WTC11 (cell line): ENCODE results near the gene MRPS22. TPM values are rescaled to one million over a fixed set of nuclear protein-coding genes. Genes with fewer than 3 reads are reported as not detected.

Experiments used
- ATAC-seq: fragments of 200-7000 bp; cut with Tn5 transposase; 2 replicates; pipeline ENCODE4 v1.10.0; 2021; ENCODE audit warnings: mild to moderate bottlenecking, moderate library complexity
- CTCF ChIA-PET: fragments of 300-600 bp; sonication (Branson Sonifier 250); formaldehyde crosslinking; loops from one replicate; lab custom pipeline; 2021; ENCODE audit warnings: antibody characterized with exemption; lab: Charles Lee
- POLR2A ChIA-PET: fragments of 350-600 bp; sonication (Branson Sonifier 250); formaldehyde crosslinking; loops from one replicate; lab custom pipeline; 2021; ENCODE audit warnings: antibody characterized with exemption; lab: Charles Lee
- DNase-seq: peaks from one replicate; pipeline ENCODE4 v3.0.0; 2021; ENCODE audit warnings: low spot score
- H3K27ac Mint-ChIP-seq: 2 replicates; pipeline ENCODE4 v1.8.0; 2021; ENCODE audit warnings: mixed read lengths
- H3K27me3 Mint-ChIP-seq: 2 replicates; pipeline ENCODE4 v1.8.0; 2021; ENCODE audit warnings: low read depth, mild to moderate bottlenecking, moderate library complexity, mixed read lengths
- H3K36me3 Mint-ChIP-seq: 2 replicates; pipeline ENCODE4 v1.8.0; 2021; ENCODE audit warnings: mixed read lengths
- H3K4me1 Mint-ChIP-seq: 2 replicates; pipeline ENCODE4 v1.8.0; 2022; ENCODE audit warnings: mixed read lengths
- H3K4me3 Mint-ChIP-seq: 2 replicates; pipeline ENCODE4 v1.8.0; 2021; ENCODE audit warnings: mild to moderate bottlenecking, moderate library complexity, mixed read lengths
- H3K9me3 Mint-ChIP-seq: 2 replicates; pipeline ENCODE4 v1.8.0; 2021; ENCODE audit warnings: mixed read lengths
- CDX4 ChIP-seq: fragments of 250-450 bp; sonication (Bioruptor Pico); IDR thresholded peaks from 2 replicates; pipeline ENCODE4 v1.9.0; 2021; ENCODE audit warnings: moderate library complexity, mild to moderate bottlenecking, inconsistent platforms, borderline replicate concordance
- EMX1 ChIP-seq: fragments of 250-450 bp; sonication (Bioruptor Pico); IDR thresholded peaks from 2 replicates; pipeline ENCODE4 v1.8.0; 2021; ENCODE audit warnings: mild to moderate bottlenecking
- GRHL2 ChIP-seq: fragments of 250-450 bp; sonication (Bioruptor Pico); IDR thresholded peaks from 2 replicates; pipeline ENCODE4 v1.8.0; 2022; ENCODE audit warnings: mild to moderate bottlenecking, moderate library complexity; ENCODE audit not compliant: insufficient replicate concordance, severe bottlenecking
- GTF2I ChIP-seq: fragments of 250-450 bp; sonication (Bioruptor Pico); conservative IDR thresholded peaks from 2 replicates; pipeline ENCODE4 v1.4.0; 2021; ENCODE audit warnings: mild to moderate bottlenecking
- IRF2 ChIP-seq: sonication (generic); formaldehyde crosslinking; IDR thresholded peaks from 2 replicates; pipeline ENCODE4 v1.8.0; 2022; ENCODE audit warnings: low read depth, missing genetic modification reagents, borderline replicate concordance
- NR3C1 ChIP-seq: sonication (generic); formaldehyde crosslinking; conservative IDR thresholded peaks from 2 replicates; pipeline ENCODE4 v1.8.1; 2023; ENCODE audit warnings: low read depth, mild to moderate bottlenecking, missing genetic modification reagents
- OVOL2 ChIP-seq: fragments of 250-450 bp; sonication (Bioruptor Pico); IDR thresholded peaks from 2 replicates; pipeline ENCODE4 v1.9.0; 2021; ENCODE audit warnings: mild to moderate bottlenecking, borderline replicate concordance
- PRRX2 ChIP-seq: fragments of 250-450 bp; sonication (Bioruptor Pico); IDR thresholded peaks from 2 replicates; pipeline ENCODE4 v1.8.0; 2021; ENCODE audit warnings: mild to moderate bottlenecking
- RORB ChIP-seq: fragments of 250-450 bp; sonication (Bioruptor Pico); IDR thresholded peaks from 2 replicates; pipeline ENCODE4 v1.9.0; 2021; ENCODE audit warnings: mild to moderate bottlenecking
- SMAD4 ChIP-seq: sonication (generic); formaldehyde crosslinking; IDR thresholded peaks from 2 replicates; pipeline ENCODE4 v1.8.0; 2022; ENCODE audit warnings: mild to moderate bottlenecking, missing genetic modification reagents
- TCF7 ChIP-seq: sonication (generic); formaldehyde crosslinking; IDR thresholded peaks from 2 replicates; pipeline ENCODE4 v1.8.0; 2022; ENCODE audit warnings: mild to moderate bottlenecking, low read depth, missing genetic modification reagents, moderate library complexity
- ZBTB43 ChIP-seq: sonication (generic); formaldehyde crosslinking; IDR thresholded peaks from 2 replicates; pipeline ENCODE4 v1.8.1; 2023; ENCODE audit warnings: mild to moderate bottlenecking, missing genetic modification reagents
- ZMAT4 ChIP-seq: fragments of 250-450 bp; sonication (Bioruptor Pico); IDR thresholded peaks from 2 replicates; pipeline ENCODE4 v1.9.0; 2021; ENCODE audit warnings: mild to moderate bottlenecking
- ZNF138 ChIP-seq: sonication (generic); formaldehyde crosslinking; conservative IDR thresholded peaks from 2 replicates; pipeline ENCODE4 v1.8.1; 2022; ENCODE audit warnings: mild to moderate bottlenecking, moderate library complexity, missing genetic modification reagents
- ZNF317 ChIP-seq: sonication (generic); formaldehyde crosslinking; IDR thresholded peaks from 2 replicates; pipeline ENCODE4 v1.8.1; 2023; ENCODE audit warnings: low read depth, mild to moderate bottlenecking, moderate library complexity, missing genetic modification reagents, borderline replicate concordance
- ZNF423 ChIP-seq: fragments of 250-450 bp; sonication (Bioruptor Pico); IDR thresholded peaks from 2 replicates; pipeline ENCODE4 v2.1.2; 2022; ENCODE audit warnings: mild to moderate bottlenecking, moderate library complexity
- ZNF425 ChIP-seq: fragments of 250-450 bp; sonication (Bioruptor Pico); conservative IDR thresholded peaks from 2 replicates; pipeline ENCODE4 v1.9.0; 2021; ENCODE audit warnings: mild to moderate bottlenecking
- ZNF671 ChIP-seq: fragments of 250-450 bp; sonication (Bioruptor Pico); IDR thresholded peaks from 2 replicates; pipeline ENCODE4 v1.8.0; 2021; ENCODE audit warnings: mild to moderate bottlenecking
- total RNA-seq: library from RNA; stranded (reverse); gene quantifications from 3 replicates; pipeline ENCODE4 v1.2.3, GENCODE V29; 2021
- TF ChIP-seq, protein P1 (sequence below): fragments of 250-450 bp; sonication (Bioruptor Pico); IDR thresholded peaks from 2 replicates; pipeline ENCODE4 v1.9.0; 2021; ENCODE audit warnings: mild to moderate bottlenecking
- TF ChIP-seq, protein P2 (sequence below): sonication (generic); formaldehyde crosslinking; IDR thresholded peaks from 2 replicates; pipeline ENCODE4 v1.8.1; 2022; ENCODE audit warnings: low read depth, mild to moderate bottlenecking, moderate library complexity, missing genetic modification reagents, borderline replicate concordance

Gene MRPS22
- total RNA-seq, 1 experiment from 2014 or later, result 44.6 TPM

DNA sequence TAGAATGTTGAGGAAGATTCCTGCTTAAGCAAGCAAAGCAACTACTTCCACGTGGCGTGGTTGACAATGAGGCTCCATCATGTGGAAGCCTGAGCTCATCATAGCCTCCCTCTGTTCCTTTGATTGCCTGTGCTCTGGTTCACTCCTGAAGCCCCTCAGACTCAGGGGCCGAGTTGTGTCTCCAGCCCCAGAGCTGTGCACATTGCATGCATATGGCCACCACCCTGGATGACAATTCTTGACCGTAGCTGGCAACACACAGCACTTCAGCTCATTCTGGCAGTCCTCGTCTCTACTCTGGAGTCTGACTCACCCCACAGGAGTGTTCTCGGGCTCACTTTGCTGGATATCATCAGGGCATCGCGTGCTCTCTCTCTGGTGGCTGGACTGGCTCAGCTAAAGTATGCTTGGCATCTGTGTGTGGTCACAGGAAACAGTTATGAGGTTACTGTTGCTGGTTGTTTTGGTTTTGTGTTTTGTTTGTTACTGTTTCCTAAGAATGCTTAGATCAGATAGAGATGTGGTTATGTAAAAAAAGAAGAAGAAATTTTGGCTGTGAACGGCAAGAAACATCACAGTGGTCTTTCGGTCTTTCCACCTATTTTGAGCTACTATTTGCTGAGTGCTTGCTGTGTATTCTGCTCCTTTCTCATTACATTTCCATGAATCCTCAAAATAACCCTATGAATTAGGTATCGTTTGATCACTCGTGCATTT lies 41.6 kb upstream of the MRPS22 start (continued):
- TF ChIP-seq, protein P1, sequence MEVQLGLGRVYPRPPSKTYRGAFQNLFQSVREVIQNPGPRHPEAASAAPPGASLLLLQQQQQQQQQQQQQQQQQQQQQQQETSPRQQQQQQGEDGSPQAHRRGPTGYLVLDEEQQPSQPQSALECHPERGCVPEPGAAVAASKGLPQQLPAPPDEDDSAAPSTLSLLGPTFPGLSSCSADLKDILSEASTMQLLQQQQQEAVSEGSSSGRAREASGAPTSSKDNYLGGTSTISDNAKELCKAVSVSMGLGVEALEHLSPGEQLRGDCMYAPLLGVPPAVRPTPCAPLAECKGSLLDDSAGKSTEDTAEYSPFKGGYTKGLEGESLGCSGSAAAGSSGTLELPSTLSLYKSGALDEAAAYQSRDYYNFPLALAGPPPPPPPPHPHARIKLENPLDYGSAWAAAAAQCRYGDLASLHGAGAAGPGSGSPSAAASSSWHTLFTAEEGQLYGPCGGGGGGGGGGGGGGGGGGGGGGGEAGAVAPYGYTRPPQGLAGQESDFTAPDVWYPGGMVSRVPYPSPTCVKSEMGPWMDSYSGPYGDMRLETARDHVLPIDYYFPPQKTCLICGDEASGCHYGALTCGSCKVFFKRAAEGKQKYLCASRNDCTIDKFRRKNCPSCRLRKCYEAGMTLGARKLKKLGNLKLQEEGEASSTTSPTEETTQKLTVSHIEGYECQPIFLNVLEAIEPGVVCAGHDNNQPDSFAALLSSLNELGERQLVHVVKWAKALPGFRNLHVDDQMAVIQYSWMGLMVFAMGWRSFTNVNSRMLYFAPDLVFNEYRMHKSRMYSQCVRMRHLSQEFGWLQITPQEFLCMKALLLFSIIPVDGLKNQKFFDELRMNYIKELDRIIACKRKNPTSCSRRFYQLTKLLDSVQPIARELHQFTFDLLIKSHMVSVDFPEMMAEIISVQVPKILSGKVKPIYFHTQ (CRISPR knock-in tag), result no peak
- TF ChIP-seq GRHL2 (CRISPR knock-in tag), result no peak
- TF ChIP-seq ZNF423, result no peak

- Mint-ChIP-seq H3K4me1 (peaks cover 14% of the 10 kb centered on the region), H3K36me3 (no peaks in the 10 kb centered on the region), H3K9me3 (peaks cover 11% of the 10 kb centered on the region; the same call in 1 of the 2 replicates), H3K27me3 (no peaks in the 10 kb centered on the region)
- POLR2A ChIA-PET, result no interaction called here
- DNase-seq (no peak), ATAC-seq (no peak)
- TF ChIP-seq ZNF138 (CRISPR knock-in tag) (no peak), SMAD4 (CRISPR knock-in tag) (no peak), ZBTB43 (CRISPR knock-in tag) (no peak), ZNF317 (no peak), OVOL2 (CRISPR knock-in tag) (no peak), CDX4 (no peak), IRF2 (no peak), ZMAT4 (CRISPR knock-in tag) (no peak), GTF2I (CRISPR knock-in tag) (no peak), PRRX2 (CRISPR knock-in tag) (no peak), EMX1 (CRISPR knock-in tag) (no peak), ZNF425 (CRISPR knock-in tag) (no peak), TCF7 (CRISPR knock-in tag) (no peak), RORB (CRISPR knock-in tag) (no peak), NR3C1 (CRISPR knock-in tag) (no peak), ZNF671 (CRISPR knock-in tag) (no peak)
- TF ChIP-seq, protein P2, sequence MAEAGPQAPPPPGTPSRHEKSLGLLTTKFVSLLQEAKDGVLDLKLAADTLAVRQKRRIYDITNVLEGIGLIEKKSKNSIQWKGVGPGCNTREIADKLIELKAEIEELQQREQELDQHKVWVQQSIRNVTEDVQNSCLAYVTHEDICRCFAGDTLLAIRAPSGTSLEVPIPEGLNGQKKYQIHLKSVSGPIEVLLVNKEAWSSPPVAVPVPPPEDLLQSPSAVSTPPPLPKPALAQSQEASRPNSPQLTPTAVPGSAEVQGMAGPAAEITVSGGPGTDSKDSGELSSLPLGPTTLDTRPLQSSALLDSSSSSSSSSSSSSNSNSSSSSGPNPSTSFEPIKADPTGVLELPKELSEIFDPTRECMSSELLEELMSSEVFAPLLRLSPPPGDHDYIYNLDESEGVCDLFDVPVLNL (CRISPR knock-in tag), result no peak
- TF ChIP-seq, all 79 proteins: peak for 0
- H3K27ac Mint-ChIP-seq, result no peak overlapping the region
- CTCF ChIA-PET, result interaction anchor here (1.0 to 1.6 kb wide), 3 partner anchors 11 to 367 kb away, joined by 3 to 6 read pairs (median 6); no protein-coding TSS in a partner anchor
- no peak overlapping the region for H3K4me3 Mint-ChIP-seq
Observed at GRCh38 chr3:139302801-139303113, 41.1 kb upstream of the MRPS22 start.
